GM18505 (cell line): ENCODE measurements around the gene FEM1A.
"Not testable (repeated sequence)": the region's sequence is repeated elsewhere in the genome, so short reads cannot be mapped to it uniquely, and the experiment has no call there.

Source experiments
- ATAC-seq: cut with Tn5 transposase; IDR thresholded peaks from one replicate; pipeline ENCODE4 v1.9.1; 2021; ENCODE audit not compliant: unreplicated experiment
- POLR2A ChIP-seq: IDR thresholded peaks from 4 replicates; pipeline ENCODE4 v1.6.1; 2011; ENCODE audit warnings: borderline replicate concordance; ENCODE audit not compliant: insufficient read depth, insufficient read length; ENCODE audit errors: extremely low read depth

FEM1A gene

DNA sequence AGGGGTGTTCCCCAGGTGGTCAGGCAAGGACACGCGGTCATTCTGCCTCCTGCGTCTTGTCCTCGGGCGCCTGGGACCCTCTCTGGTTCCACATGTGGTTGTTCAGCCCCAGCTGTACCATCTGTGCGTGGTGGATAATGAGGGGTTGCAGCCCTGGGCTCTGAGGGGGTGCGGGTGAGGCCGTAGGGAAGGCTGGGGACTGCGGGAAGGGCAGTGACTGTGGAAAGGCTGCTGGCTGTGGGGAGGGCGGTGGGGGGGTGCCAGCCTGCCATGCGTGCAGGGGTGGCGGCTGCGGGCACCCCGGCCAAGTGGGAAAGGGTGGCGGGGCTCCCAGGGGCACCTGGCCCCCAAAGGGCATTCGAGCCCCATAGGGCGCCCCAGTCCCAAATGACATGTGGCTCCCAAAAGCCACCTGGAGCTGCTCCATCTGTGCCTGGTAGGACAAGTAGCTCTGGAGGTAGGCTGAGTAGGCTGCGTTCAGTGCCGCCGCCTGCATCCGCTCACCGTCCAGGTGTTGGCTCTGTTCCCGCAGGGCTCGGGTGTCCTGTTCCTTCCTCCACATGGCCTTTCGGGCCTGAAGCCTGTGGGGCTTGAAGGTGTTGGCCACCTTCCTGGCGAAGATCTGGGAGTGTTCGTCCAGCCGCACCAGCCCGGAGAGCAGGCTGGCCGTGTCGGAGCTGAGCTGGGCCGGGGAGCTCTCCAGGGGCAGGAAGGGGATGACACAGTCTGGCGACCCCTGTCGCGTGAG, 24.8 kb downstream of the FEM1A start:
- no peak for ATAC-seq
- no peak for TF ChIP-seq POLR2A

DNA sequence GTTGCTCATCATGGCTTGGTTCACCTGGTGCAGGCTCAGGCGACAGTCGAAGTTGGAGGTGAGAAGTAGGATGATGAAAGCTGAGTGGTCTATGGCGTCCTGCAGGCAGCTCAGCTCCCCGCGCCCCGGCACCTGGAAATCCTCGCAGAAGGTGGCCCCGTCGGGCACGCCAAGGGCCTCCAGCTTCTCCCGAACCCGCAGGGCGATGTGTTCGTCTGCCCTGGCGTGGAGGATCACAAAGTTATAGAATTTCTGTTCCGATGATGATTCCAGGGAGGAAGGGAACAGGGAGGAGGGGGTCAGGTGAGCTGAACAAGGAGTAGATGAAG, 25.4 kb downstream of the FEM1A start:
- no peak for ATAC-seq
- TF ChIP-seq POLR2A, result no peak

DNA sequence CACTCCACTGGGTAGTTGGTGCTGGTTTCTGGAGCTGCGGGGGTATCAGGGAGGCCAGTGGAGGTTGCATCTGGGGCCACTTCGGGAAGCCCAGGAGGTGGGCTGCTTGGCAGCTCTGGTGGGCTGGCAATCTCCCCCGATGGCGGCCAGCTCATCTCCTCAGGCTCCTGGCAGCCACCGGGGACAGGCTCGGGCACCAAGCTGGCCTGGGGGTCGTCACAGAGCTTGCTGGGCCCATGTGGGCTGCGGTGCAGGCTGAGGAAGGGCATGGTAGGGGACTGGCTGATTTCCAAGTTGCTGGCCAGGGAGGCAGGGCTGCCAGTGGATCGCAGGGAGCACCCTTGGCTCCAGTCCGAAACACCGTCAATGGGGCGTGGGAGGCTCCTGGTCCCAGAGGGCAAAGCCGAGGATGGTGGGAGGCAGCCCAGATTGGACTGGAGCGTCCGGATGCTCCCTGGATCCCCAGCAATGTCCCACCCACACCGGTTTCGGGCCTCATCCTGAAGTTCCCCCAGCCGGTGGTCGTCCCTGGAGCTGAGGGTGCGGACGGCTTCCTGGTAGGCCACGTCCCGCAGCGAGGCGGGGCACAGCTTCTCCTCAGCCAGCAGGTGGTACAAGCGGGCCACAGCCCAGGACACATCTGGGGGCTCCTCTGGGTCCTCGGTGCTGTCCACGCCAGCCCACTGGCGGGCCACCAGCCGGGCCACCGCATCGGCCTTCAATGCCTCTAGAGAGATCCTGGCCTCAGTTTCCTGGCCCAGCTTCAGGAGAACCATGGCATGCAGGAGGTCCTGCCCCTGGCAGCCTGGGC, 26.1 kb downstream of the FEM1A start:
- TF ChIP-seq POLR2A, result no peak
- ATAC-seq, result no peak

DNA sequence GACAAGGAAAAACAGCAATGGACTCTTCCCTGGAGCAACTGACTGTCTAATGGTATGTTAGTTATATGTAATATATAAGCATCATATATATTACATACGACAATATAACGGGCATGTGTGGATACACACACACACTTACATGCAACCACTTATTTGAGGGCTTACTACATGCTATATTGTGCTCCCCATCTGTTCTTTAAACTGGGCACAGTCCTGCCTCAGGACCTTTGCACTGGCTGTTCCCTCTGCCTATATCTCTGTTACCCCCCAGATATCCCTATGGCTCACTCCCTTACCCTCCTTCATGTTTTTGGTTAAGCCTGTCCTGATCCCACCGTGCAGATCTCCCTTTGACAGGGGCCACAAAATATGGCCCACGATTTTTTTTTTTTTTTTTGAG, 29.7 kb downstream of the FEM1A start:
- no peak for TF ChIP-seq POLR2A
- no peak for ATAC-seq

GRCh38 chr19:4822354-4822753, 30.8 kb downstream of the FEM1A start:
- not testable (repeated sequence) for ATAC-seq

DNA sequence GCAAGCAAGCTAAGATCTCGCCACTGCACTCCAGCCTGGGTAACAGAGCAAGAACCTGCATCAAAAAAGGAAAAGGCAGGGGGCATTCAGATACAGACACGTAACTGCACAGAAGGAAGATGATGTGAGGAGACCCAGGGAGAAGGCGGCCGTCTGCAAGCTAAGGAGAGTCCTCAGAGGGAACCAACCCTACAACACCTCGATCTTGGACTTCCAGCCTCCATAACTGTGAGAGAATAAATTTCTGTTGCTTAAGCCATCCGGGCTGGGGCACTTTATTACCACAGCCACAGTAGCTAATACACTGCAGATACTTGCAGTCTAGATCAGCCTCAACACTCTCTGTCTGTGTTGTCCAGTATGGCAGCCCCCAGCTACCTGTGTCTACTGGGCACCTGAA, 32.0 kb downstream of the FEM1A start:
- no peak for ATAC-seq
- TF ChIP-seq POLR2A, result no peak

DNA sequence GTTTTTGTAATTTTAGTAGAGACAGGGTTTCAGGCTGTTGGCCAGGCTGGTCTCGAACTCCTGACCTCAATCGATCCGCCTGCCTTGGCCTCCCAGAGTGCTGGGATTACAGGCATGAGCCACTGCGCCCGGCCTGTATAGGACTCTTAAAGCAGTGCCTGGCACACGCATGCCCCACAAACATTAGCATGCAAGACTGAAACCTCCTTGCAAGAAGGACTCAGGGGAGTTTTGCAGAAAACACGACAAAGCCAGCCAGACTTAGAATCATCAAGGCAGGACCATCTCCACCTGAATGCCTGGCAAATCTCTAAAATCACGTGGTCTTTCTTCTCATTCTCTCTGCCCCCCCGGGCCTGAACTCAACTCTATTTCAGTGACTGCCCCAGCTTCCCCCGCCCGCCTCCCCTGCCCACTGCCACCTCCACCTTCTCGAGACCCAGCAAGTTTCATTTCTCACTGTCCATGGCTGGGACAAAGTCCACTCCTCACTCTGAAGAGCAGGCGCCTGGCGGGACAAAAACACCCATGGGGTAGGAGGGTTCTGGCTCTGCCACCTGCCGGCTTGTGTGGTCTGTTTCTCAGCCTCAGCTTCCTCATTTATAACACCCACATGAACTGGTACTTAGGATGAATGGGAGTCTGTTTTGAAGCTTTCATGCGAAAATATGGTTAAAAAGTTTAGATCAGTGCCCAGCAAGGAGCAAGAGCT, 37.6 kb downstream of the FEM1A start:
- no peak for ATAC-seq

DNA sequence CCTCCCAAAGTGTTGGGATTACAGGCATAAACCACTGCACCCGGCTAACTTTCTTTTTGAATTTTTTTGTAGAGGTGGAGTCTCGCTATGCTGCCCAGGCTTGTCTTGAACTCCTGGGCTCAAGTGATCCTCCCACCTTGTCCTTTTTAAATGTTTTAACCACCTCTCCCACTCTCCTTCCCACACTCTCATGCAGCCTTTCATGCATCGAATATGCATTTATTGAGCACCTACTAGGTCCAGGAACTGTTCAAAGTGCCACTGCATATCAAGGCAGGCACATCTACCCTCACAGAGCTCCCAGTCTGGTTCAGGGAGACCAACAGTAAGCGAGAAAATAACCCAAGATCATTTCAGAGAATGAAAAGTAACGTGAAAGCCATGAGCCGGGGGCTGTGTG, 38.8 kb downstream of the FEM1A start:
- ATAC-seq, result no peak
- no peak for TF ChIP-seq POLR2A

More for the DNA sequence above, 37.6 kb downstream of the FEM1A start:
- TF ChIP-seq POLR2A, result no peak

- TF ChIP-seq POLR2A, result no peak
- ATAC-seq, result no peak
Observed at GRCh38 chr19:4830768-4831265, 39.3 kb downstream of the FEM1A start.

DNA sequence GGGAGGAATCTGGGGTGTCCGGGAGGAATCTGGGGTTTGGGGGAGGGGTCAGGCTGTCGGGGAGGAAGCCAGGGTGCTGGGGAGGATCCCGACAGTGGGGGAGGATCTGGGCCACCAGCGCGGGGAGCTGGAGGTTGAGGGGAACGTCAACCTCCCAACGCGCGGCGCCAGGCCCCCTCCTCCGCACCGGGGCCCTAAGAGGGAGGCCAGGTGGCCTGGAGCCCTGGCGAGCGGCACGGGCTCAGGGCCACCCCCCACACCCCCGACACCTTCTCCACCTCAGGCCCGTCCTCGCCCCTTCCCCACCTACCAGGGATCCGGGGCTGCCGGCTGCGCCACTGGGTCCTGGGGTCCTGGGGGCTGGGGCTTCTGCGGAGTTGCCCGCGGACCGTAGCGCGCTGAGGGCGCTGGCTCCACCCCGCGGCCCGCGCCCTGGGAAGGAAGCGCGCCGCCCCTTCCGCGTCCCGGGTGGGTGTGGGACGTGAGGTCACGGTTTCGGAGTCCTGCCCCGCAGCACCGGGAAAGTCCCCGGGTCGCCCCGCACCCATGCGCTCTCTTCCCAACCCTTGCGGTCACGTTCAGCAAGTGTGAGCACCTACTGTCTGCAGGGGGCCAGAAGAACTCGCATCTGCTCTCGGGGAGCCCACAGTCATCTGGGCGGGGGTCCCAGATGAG, 39.9 kb downstream of the FEM1A start, which contains the start of gene TICAM1:
Gene TICAM1 (minus strand): TSS at position 409 of the 675 bp plus-strand sequence. CDS start 13,335 bp downstream, outside the sequence.
- peak; percentile 80 for TF ChIP-seq POLR2A
- ATAC-seq, result peak; percentile 64

GRCh38 chr19:4831979-4832340, 40.4 kb downstream of the FEM1A start:
- not testable (repeated sequence) for ATAC-seq

DNA sequence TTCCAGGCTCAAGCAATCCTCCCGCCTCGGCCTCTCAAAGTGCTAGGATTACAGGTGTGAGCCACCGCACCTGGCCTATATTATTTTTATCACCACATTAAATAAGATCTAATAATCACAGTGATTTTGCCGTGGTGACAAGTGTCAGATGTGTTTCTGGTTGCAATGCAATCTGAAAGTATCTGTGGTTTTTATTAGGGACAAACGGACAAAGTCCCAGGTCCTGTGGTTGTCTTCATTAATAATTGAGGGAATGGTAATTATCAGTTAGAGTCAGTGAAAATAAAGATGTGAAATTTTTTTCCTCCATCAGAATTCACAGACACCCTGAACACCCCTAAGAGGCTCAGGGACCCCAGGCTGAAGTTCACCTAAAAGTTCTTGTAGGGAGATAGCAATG, 41.2 kb downstream of the FEM1A start:
- no peak for ATAC-seq
- no peak for TF ChIP-seq POLR2A

DNA sequence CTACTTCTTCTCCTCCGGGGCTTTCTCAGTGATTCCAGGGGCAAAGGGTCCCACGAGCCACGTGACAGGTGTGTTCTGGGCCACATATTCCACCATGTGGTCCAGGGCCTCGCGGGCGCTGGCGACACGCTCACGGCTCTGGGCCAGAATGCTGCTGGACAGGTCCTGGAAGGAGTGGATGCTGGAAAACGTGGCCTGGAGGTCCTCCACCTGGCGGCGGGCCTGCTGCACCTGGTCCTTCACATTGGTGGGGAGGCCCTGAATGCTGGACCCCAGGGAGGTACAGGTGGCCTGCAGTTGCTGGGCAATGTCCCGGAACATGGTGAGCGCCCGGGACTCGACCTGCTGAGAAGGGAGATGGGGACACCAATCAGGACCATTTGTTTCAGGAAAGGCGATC, 47.7 kb downstream of the FEM1A start:
- ATAC-seq, result no peak
- no peak for TF ChIP-seq POLR2A

DNA sequence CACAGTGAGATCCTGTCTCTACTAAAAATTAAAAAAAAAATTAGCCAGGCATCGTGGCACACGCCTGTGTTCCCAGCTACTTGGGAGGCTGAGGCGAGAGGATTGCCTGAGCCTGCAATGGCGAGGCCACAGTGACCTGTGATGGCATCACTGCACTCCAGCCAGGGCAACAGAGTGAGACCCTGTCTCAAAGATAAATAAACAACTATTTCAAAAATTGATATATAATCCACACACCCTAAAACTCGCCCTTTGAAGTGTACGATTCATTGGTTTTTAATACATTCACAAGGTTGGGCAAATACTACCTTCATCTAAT, 52.1 kb downstream of the FEM1A start:
- ATAC-seq, result no peak
- no peak for TF ChIP-seq POLR2A
